K562 (cell line): ENCODE measurements around the gene CALB2. TPM values are rescaled to one million over a fixed set of nuclear protein-coding genes. Genes with fewer than 3 reads are reported as not detected.

ENCODE experiments used
- ATAC-seq: fragments of 200-7000 bp; cut with Tn5 transposase; 3 replicates; pipeline ENCODE4 v1.9.1; 2020; ENCODE audit warnings: moderate library complexity
- BruUV-seq: library from RNA; stranded (reverse); fragments of 400-500 nt; replicated peaks from 2 replicates; lab custom pipeline; 2021; lab: Mats Ljungman, UMichigan
- CTCF ChIA-PET: fragments of 300-600 bp; formaldehyde crosslinking; extraction: SDS; loops from one replicate; lab custom pipeline; 2021; ENCODE audit warnings: low intra/inter-chr PET ratio; lab: Yijun Ruan, JAX
- POLR2A ChIA-PET: fragments of 300-600, 350-650 bp; sonication (Branson Sonifier 250); formaldehyde crosslinking; extraction: SDS; loops from one replicate; lab custom pipeline; 2021; ENCODE audit warnings: antibody characterized with exemption, inconsistent platforms; lab: Yijun Ruan, JAX
- DNase-seq, 4 experiments: peaks; one replicate each; pipeline versions ENCODE4 v3.0.0 to v3.0.0-alpha.2; 2011 to 2018; ENCODE audit warnings: low spot score in 3 of 4, mixed read lengths in 3 of 4; ENCODE audit errors: extremely low read depth in 1 of 4
- FAIRE-seq: peaks from 2 replicates; lab custom pipeline; 2011; peaks lifted over from hg19 to GRCh38; lab: Jason Lieb, UNC
- H2AFZ ChIP-seq: 2 replicates; pipeline ENCODE4 v1.6.0; 2011; ENCODE audit warnings: low read depth, low read length, control low read depth, inconsistent platforms
- H3K27ac ChIP-seq: fragments of 200-600 bp; 3 replicates; pipeline ENCODE4 v1.8.0; 2011; ENCODE audit warnings: low read depth, mild to moderate bottlenecking, control low read depth, inconsistent platforms, low read length, moderate library complexity, mixed read lengths; ENCODE audit errors: extremely low read depth
- H3K27me3 ChIP-seq, 2 experiments: fragments of 300-600 bp in 1 of 2; 2 replicates in 1 of 2; 3 replicates in 1 of 2; pipeline versions ENCODE4 v1.6.0 to v1.8.0; 2011; ENCODE audit warnings: inconsistent platforms in 2 of 2, low read length in 2 of 2, mild to moderate bottlenecking in 1 of 2, mixed read lengths in 1 of 2, moderate library complexity in 1 of 2; ENCODE audit not compliant: control insufficient read depth in 2 of 2, insufficient read depth in 2 of 2
- H3K36me3 ChIP-seq: fragments of 300-600 bp; 3 replicates; pipeline ENCODE4 v1.8.0; 2011; ENCODE audit warnings: mild to moderate bottlenecking, low read length, inconsistent platforms; ENCODE audit not compliant: control insufficient read depth, insufficient read depth
- H3K4me1 ChIP-seq, 2 experiments: fragments of 200-600 bp in 1 of 2; replicated peaks in 1 of 2; 2 replicates in 1 of 2; 3 replicates in 1 of 2; pipeline versions ENCODE4 v1.5.1 to v1.8.0; 2011; ENCODE audit warnings: inconsistent platforms in 2 of 2, low read length in 2 of 2, mild to moderate bottlenecking in 1 of 2, mixed read lengths in 1 of 2, moderate library complexity in 1 of 2; ENCODE audit not compliant: control insufficient read depth in 2 of 2, insufficient read depth in 2 of 2
- H3K4me2 ChIP-seq: 2 replicates; pipeline ENCODE4 v1.6.1; 2011; ENCODE audit warnings: low read length, control low read depth, inconsistent platforms, mixed read lengths; ENCODE audit not compliant: insufficient read depth
- H3K4me3 ChIP-seq: fragments of 200-600 bp; sonication (generic), shearing (Covaris generic); 2 replicates; pipeline ENCODE4 v1.5.1; 2016; ENCODE audit warnings: control low read depth, inconsistent platforms
- H3K79me2 ChIP-seq: fragments of 200-600 bp; 3 replicates; pipeline ENCODE4 v1.8.0; 2011; ENCODE audit warnings: low read length, inconsistent platforms; ENCODE audit not compliant: control insufficient read depth, insufficient read depth
- H3K9ac ChIP-seq, 2 experiments: 2 replicates each; pipeline versions ENCODE4 v1.6.0 to v1.6.1; 2011; ENCODE audit warnings: low read depth in 2 of 2, low read length in 2 of 2, control low read depth in 1 of 2, inconsistent platforms in 1 of 2, mild to moderate bottlenecking in 1 of 2, mixed read lengths in 1 of 2; ENCODE audit not compliant: insufficient read depth in 1 of 2
- H3K9me1 ChIP-seq: one replicate; pipeline ENCODE4 v1.6.0; 2011; ENCODE audit warnings: inconsistent platforms, mild to moderate bottlenecking, low read length, moderate library complexity; ENCODE audit not compliant: control insufficient read depth, insufficient read depth
- H3K9me3 ChIP-seq: replicated peaks from 2 replicates; pipeline ENCODE4 v1.5.1; 2011; ENCODE audit warnings: low read depth, low read length, inconsistent platforms; ENCODE audit not compliant: control insufficient read depth, insufficient read depth
- H4K20me1 ChIP-seq: replicated peaks from 2 replicates; pipeline ENCODE4 v1.6.1; 2011; ENCODE audit warnings: low read length, inconsistent platforms, mixed read lengths; ENCODE audit not compliant: control insufficient read depth, insufficient read depth
- BHLHE40 ChIP-seq: IDR thresholded peaks from 2 replicates; pipeline ENCODE4 v1.6.1; 2011; ENCODE audit warnings: low read length, improper control_type of control experiment
- HSF4 ChIP-seq: fragments of 250-450 bp; sonication (Bioruptor Pico); IDR thresholded peaks from 2 replicates; pipeline ENCODE4 v2.1.2; 2022; ENCODE audit warnings: mild to moderate bottlenecking, moderate library complexity, borderline replicate concordance
- U2AF1 ChIP-seq: fragments of 200-400 bp; formaldehyde crosslinking; optimal IDR thresholded peaks from 2 replicates; pipeline ENCODE3; 2017; ENCODE audit warnings: mild to moderate bottlenecking, low read depth, low read length, moderate library complexity
- ZBTB49 ChIP-seq: sonication (generic); formaldehyde crosslinking; IDR thresholded peaks from 2 replicates; pipeline ENCODE4 v1.8.0; 2022; ENCODE audit warnings: missing genetic modification reagents, mild to moderate bottlenecking, borderline replicate concordance
- ZNF175 ChIP-seq: fragments of 200-800 bp; sonication (Bioruptor generic); IDR thresholded peaks from 2 replicates; pipeline ENCODE4 v1.6.1; 2016; ENCODE audit warnings: low read depth, mild to moderate bottlenecking, missing genetic modification characterization, missing compliant biosample characterization
- ZNF217 ChIP-seq: sonication (generic); formaldehyde crosslinking; IDR thresholded peaks from 2 replicates; pipeline ENCODE4 v1.8.0; 2022; ENCODE audit warnings: mild to moderate bottlenecking, missing genetic modification reagents
- ZZZ3 ChIP-seq: fragments of 450-650 bp; IDR thresholded peaks from 2 replicates; pipeline ENCODE4 v1.6.1; 2016; ENCODE audit warnings: antibody characterized with exemption, mild to moderate bottlenecking, moderate library complexity
- WGBS: fragments of 100-300 bp; shearing (Covaris generic); methylation state at CpG from one replicate; pipeline ENCODE4 v1.1.6; 2016; ENCODE audit warnings: low coverage, mixed read lengths; ENCODE audit not compliant: insufficient coverage; ENCODE audit errors: missing lambda C conversion rate; 5-methylcytosine and 5-hydroxymethylcytosine counted together
- in situ Hi-C: fragments of 300-500 bp; cut with MboI; formaldehyde crosslinking; loops from 4 replicates; pipeline ENCODE4 v1.15.0; 2018; ENCODE audit warnings: inconsistent platforms, mixed read lengths
- intact Hi-C: fragments of 100-400 bp; cut with micrococcal nuclease; formaldehyde crosslinking; loops from 2 replicates; pipeline ENCODE4 v1.14.2; 2022
- polyA plus RNA-seq, 8 experiments: library from polyadenylated mRNA; depleted of rRNA in 4 of 8; stranded (reverse) in 5 of 8; unstranded in 3 of 8; fragments of >200 nt; fragmentation: Nextera tagmentation in 2 of 8; fragmentation: Illumina TruSeq in 1 of 8; extraction: Ambion mirVana in 2 of 8; extraction: Trizol in 1 of 8; gene quantifications; 2 replicates each; pipeline versions ENCODE4 v1.2.1 to v1.2.3, GENCODE V29; 2011 to 2014; ENCODE audit warnings: inconsistent platforms in 1 of 8, missing spikeins in 1 of 8
- total RNA-seq, 7 experiments: library from RNA; depleted of rRNA in 6 of 7; stranded (reverse); fragments of >200 nt in 6 of 7; fragmentation: Illumina TruSeq in 2 of 7; extraction: Trizol in 2 of 7; gene quantifications; 2 replicates each; pipeline versions ENCODE4 v1.2.1 to v1.2.3, GENCODE V29; 2011 to 2021; ENCODE audit warnings: low replicate concordance in 1 of 7

CALB2 gene
- total and polyA plus RNA-seq, 9 of the 15 experiments (the other 6 are each of a cell fraction or from before 2014, with no cell fraction given) = not detected

DNA sequence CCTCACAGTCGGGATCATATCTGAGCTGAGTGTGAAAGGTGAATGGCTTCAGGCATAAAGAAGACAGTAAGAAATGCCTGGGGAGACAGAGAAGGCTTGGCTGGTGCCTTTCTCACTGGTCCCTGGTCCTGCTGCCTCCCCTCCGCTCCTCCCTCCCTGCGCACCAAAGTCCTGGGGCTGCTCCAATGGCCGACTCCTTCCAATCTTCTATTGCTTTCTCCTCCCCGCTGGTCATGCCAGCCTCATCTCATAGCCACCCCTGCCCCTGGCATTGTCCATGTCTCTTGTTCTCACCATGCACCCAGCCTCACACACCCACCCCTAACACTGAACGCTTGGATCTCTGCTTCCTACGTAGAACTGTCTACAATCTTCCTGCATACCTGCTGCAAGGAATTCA, 65.3 kb downstream of the CALB2 start:
- Histone ChIP-seq H3K9me3 (no peaks in the 10 kb centered on the region), H4K20me1 (peaks cover 6% of the 10 kb centered on the region; the same call in 1 of the 2 replicates), H3K4me2 (no peak overlapping the region), H3K27ac (no peak overlapping the region), H3K36me3 (no peaks in the 10 kb centered on the region), H3K4me1 (peaks cover 0 to 9% of the 10 kb centered on the region in 2 experiments; a peak in 2 of 5 replicates), H3K79me2 (no peaks in the 10 kb centered on the region), H2AFZ (no peak overlapping the region), H3K9ac (no peak overlapping the region), H3K4me3 (no peak overlapping the region)
- ATAC-seq = no peak
- FAIRE-seq = no peak
- ChIA-PET CTCF (no interaction called here), POLR2A (interaction anchor here (0.7 kb wide), 1 partner anchor 1809 kb away, joined by 3 read pairs; no protein-coding TSS in a partner anchor)
- in situ Hi-C loops = loop anchor here (10.0 kb wide), 1 partner anchor 161 kb away; no protein-coding TSS in a partner anchor
- TF ChIP-seq ZZZ3 = no peak
- TF ChIP-seq ZBTB49 = no peak
- TF ChIP-seq HSF4 = no peak
- TF ChIP-seq ZNF217 (CRISPR knock-in tag) = no peak
- no peak for TF ChIP-seq ZNF175
- no peak for TF ChIP-seq U2AF1
- TF ChIP-seq BHLHE40 = no peak
- TF ChIP-seq, all 486 proteins: peak for 0
- Histone ChIP-seq H3K27me3 (peaks cover 18 to 52% of the 10 kb centered on the region in 2 experiments), H3K9me1 (no peaks in the 10 kb centered on the region)
- DNase-seq = no peak
- 0% methylated on average over 7 of the region's 7 CpGs for WGBS
- intact Hi-C loops = no loop called here
- no TSS peak for BruUV-seq
